ENCODE data around the gene GPC3.

DNA sequence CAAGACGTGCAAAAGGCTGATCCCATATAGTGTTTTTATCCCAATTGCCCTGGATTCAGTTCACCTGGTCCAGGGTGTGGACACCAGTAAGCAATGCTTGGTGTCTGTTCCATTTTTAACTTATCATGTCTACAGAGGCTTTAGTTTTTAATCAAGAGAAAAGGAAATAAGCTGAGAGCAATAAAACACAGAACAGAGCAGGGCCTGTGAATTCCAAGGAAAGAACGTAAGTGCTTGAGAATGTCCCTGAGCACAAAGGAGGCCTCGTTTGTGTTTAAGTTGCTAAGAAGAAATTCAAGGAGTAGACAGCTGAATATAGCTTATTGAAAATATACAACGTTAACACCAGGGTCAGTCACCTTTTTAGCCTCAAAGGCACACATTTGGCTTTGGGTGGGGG is 191.3 kb downstream of the GPC3 start:
- TF ChIP-seq, protein P1, sequence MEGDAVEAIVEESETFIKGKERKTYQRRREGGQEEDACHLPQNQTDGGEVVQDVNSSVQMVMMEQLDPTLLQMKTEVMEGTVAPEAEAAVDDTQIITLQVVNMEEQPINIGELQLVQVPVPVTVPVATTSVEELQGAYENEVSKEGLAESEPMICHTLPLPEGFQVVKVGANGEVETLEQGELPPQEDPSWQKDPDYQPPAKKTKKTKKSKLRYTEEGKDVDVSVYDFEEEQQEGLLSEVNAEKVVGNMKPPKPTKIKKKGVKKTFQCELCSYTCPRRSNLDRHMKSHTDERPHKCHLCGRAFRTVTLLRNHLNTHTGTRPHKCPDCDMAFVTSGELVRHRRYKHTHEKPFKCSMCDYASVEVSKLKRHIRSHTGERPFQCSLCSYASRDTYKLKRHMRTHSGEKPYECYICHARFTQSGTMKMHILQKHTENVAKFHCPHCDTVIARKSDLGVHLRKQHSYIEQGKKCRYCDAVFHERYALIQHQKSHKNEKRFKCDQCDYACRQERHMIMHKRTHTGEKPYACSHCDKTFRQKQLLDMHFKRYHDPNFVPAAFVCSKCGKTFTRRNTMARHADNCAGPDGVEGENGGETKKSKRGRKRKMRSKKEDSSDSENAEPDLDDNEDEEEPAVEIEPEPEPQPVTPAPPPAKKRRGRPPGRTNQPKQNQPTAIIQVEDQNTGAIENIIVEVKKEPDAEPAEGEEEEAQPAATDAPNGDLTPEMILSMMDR (IDR thresholded peaks at IDR 0.05; ENCODE audit: extremely low read depth in 1 of 2, insufficient read depth in 1 of 2, low read depth in 1 of 2, low read length in 2 of 2) = no peak
- TF ChIP-seq FOS (IDR thresholded peaks at IDR 0.05; ENCODE audit: borderline replicate concordance, insufficient read depth, low read length) = no peak
- TF ChIP-seq POLR2A (IDR thresholded peaks at IDR 0.05; ENCODE audit: low read depth, low read length) = no peak
- TF ChIP-seq POLR2AphosphoS5 (IDR thresholded peaks at IDR 0.05; ENCODE audit: insufficient read depth, low read depth, low read length) = no peak
- no peak for TF ChIP-seq GATA2 (IDR thresholded peaks at IDR 0.05; ENCODE audit: insufficient read depth, insufficient read length, low read depth, low read length)
- TF ChIP-seq JUN (IDR thresholded peaks at IDR 0.05; ENCODE audit: borderline replicate concordance, insufficient read depth, insufficient read length, low read depth) = no peak
- TF ChIP-seq EZH2 (IDR thresholded peaks at IDR 0.05; ENCODE audit: borderline replicate concordance, low read depth, low read length, severe bottlenecking) = no peak
- TF ChIP-seq, protein P2, sequence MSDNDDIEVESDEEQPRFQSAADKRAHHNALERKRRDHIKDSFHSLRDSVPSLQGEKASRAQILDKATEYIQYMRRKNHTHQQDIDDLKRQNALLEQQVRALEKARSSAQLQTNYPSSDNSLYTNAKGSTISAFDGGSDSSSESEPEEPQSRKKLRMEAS (IDR thresholded peaks at IDR 0.05; ENCODE audit: insufficient read depth, insufficient read length) = no peak
- TF ChIP-seq MYC (IDR thresholded peaks at IDR 0.05; ENCODE audit: low read depth, low read length) = no peak
